Stomach (tissue), 4 donors: Measurements from ENCODE around the gene MID1.

Experiments used
- CTCF ChIP-seq, 7 experiments: fragments of 450-650 bp in 4 of 7; fragments of 200-600 bp in 3 of 7; sonication (generic) in 3 of 7; IDR thresholded peaks; one replicate each; pipeline ENCODE4 v1.5.1; 2016 to 2019; ENCODE audit warnings: antibody characterized with exemption in 7 of 7, control low read depth in 2 of 7, mild to moderate bottlenecking in 1 of 7
- EP300 ChIP-seq: sonication (generic); formaldehyde crosslinking; IDR thresholded peaks from one replicate; pipeline ENCODE4 v1.6.1; 2017; ENCODE audit warnings: antibody characterized with exemption
- POLR2A ChIP-seq, 4 donors: fragments of 450-650 bp; IDR thresholded peaks; one replicate each; pipeline ENCODE4 v1.6.1; 2016; ENCODE audit warnings: antibody characterized with exemption in 4 of 4, control low read depth in 2 of 4, mild to moderate bottlenecking in 1 of 4, moderate library complexity in 1 of 4
- POLR2AphosphoS5 ChIP-seq, 3 donors: sonication (generic); formaldehyde crosslinking; IDR thresholded peaks; one replicate each; pipeline ENCODE4 v1.6.1; 2016; ENCODE audit warnings: antibody characterized with exemption in 3 of 3

GRCh38 chrX:10667143-10667542 lies 46.8 kb upstream of the MID1 start:
- TF ChIP-seq POLR2A (IDR thresholded peaks at IDR 0.05) (no peak), EP300 (no peak), CTCF (IDR thresholded peaks at IDR 0.05) (no peak), POLR2AphosphoS5 (IDR thresholded peaks at IDR 0.05) (no peak)
